GM19238 (cell line): ENCODE data around the gene ALDOA.

ENCODE experiments used
- DNase-seq: peaks from one replicate; pipeline ENCODE4 v3.0.0; 2011; ENCODE audit warnings: low spot score; ENCODE audit not compliant: insufficient read length

Gene ALDOA

DNA sequence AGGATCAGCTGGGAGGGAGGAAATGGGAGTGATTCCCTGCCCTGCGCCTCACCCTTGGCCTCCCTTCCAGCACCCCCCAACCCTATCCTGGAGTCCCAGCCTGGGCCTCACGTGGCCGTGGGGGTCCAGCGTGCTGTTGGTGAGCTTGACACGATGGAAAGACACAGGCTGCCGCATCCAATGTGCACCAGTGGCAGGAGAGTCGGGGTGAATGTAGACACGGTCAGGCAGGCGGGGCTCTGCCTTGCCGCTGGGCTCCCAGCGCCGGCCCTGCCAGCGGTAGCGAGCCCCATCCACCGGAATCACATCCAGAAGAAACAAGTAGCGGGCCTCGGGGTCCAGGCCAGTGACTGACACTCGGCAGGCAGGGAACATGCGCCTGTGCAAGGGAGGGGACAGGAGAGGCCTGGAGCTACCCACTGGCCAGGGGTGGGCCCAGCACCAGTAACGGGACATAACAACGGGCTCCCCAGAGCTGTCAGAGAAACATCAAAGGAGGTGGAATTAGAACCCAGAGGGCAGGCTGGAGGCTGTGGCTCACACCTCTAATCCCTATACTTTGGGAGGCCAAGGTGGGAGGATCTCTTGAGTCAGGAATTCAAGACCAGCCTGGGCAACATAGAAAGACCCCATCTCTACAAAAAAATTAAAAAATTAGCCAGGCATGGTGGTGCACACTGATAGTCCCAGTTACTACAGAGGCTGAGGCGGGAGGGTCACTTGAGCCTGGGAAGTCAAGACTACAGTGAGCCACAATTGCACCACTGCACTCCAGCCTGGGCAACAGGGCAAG lies 23.5 kb downstream of the ALDOA start:
- no peak for DNase-seq

DNA sequence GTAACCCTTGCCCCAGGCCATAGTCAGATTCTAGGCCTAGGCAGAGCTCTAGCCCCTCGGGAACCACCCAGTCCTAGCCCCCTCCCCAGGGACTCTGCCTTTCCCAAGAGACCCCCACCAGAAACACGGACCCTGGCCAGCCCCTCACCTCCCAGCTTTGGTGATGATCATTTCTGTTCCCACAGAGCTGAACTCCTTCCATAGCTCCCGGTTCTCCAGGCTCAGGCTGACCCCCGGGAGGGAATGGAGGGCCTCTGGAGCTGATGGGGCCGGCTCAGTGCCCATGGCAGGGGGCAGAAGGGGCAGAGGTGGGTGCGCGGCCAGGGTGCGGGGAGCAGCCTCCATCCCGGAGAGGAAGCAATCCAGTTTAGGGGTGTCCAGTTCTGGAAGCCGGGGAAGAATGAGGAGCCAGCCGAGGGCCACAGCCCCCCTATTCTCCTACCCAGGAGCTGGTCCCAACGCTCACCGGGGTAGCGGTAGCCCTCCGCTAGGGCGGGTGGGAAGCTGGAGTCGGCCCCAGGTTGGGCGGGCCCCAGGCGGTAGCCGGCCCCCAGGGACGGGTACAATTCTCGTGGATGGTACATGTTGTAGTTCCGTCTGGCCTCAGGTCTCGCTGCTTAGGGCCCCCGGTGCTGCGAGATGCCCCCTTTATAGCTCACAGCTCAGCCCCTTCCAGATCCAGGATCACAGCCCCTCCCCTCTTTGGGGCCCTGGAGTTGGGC lies 25.2 kb downstream of the ALDOA start:
- no peak for DNase-seq

DNA sequence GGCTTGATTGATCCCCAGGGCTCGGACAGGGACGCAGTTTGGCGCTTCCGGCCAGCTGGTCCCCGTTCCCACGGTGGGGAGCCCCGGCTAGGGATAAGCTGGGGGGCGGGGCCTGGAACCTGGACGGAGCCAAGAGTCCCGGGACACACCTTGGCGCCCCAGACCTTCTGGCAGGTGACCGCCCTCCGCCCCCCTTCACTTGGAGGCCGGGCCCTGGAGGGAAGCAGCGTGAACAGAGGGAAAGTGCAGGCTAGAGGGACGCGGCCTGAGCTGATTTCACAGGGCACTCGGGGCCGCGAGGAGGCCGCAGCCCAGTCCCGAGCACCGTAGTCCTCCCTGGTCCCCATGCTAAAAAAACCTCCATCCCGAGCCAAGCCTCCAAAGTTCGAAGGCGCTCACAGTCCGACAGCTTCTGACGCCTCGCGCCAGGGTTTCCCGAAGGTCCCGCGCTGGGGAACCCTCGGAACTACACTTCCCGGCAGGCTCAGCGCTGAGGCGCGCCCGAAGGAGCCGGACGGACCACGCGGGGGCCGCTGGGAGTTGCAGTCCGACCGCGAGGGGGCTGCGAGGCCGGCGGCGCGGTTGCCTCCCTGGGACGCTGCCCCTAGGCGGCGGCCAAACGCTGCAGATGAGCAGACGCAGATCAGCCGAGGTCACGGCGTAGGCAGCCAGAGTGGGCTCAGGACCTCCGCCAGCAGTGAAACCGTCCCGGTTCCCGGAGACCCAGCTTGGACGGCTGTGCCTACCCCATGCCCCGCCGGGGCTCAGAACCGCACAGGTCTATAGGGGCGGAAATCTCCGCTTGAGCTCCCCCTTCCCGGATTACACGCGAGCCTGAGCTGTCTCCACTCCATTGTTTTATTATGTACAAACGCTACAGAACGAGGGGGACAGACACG lies 26.2 kb downstream of the ALDOA start, which contains the start of gene TBX6:
TSS of gene TBX6 (minus strand) at position 451 of the 899 bp plus-strand sequence. CDS start 731 bp downstream, outside the sequence.
- peak; percentile 92 for DNase-seq

DNA sequence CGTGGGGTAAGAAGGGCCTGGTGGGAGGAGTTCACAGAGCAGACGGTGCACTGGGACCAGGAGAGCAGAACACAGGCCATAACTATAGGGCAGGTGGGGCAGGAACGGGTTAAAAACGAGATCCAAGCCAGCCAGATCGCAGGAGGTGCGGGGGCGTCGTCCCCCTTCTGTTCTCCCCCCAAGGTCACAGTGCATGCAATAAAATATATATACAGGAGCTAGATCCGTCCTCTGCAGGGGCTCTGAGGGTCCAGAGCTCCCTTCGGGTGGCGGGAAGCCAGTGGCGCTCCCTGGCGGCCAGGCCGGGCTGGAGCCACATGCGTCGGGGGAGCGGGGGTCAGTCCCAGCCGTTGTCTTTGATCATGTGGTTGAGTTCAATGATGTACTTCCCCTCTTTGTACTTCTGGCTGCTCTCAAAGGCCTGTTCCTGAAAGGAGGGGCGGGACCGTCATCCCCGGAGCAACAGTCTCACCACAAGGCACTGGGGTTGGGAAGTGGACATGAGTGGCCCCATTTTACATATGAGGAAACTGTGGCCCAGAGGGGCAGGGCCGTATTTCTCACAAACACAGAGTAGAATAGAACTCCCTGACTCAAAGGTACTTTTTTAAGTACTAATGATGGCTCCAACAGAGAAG lies 26.9 kb downstream of the ALDOA start:
- peak; percentile 89 for DNase-seq

DNA sequence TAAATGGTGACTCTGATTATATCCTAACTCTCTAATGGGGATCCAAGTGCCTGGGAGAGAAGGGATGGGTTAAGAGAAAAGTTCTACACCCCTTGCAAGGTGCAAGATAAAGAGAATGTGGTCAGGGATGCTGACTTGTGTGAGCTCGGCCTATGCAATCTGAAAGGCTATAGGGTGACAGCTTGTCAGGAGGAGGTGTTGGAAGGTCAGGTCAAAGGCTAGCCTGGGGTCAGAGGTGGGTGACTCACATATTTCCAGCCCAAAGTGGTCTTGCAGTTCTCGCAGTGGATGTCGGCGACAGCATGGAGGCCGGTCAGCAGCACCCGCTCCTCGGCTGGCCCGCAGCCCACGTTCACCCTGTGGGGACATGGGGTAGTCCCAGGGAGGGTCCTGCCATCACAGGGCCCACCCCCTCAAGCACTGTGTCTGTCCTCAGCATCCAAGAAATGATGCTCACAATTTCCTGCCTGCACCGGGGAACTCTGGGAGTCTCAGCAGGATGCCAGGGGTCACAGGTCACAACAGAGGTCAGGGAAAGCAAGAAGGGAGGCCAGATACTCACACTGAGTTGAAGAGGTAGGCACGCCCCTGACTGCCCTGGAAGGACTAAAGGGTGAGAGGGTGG lies 29.1 kb downstream of the ALDOA start:
- DNase-seq: no peak

DNA sequence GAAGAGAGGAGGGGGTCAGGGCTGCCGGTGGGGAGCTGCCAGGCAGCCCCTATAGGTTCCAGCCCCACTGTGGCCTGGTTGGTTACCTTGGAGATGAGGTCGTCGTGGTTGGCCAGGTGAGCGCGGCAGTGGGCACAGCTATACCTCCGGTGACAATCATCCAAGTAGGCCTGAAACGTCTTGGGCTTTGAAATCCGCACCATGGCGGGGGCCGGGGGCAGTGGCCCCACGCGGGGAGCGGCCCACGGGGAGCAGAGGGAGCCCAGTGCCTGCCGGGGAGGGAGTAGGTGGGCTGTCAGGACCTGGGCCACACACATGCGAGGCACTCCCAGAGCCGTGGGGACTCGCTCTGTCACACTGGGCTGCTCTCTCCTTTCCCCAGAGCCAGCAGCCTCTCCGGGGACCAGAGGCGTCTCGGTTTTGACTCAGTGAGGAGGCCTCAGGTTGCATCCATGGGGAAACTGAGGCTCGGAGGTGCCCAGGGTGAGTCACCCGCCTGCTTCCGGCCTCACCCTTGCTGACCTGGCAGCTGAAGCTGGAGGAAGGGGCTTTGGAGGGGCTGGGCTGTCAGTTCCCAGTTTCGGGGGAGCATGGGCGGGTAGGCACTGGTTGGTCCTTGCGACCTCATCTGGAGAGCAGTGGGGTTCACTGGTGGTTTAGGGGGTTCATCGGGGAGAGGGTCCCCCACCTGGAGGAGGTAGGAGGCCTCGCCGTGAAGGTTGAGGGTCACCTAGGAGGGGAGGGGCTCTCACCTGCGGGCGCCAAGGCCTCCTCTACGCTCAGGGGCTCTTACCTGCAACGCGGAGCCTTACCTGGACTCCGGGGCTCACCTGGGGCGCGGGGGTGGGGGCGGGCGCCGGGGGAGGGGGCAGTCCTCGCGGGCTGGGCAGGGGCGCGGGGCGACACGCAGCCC lies 29.9 kb downstream of the ALDOA start:
- no peak for DNase-seq

DNA sequence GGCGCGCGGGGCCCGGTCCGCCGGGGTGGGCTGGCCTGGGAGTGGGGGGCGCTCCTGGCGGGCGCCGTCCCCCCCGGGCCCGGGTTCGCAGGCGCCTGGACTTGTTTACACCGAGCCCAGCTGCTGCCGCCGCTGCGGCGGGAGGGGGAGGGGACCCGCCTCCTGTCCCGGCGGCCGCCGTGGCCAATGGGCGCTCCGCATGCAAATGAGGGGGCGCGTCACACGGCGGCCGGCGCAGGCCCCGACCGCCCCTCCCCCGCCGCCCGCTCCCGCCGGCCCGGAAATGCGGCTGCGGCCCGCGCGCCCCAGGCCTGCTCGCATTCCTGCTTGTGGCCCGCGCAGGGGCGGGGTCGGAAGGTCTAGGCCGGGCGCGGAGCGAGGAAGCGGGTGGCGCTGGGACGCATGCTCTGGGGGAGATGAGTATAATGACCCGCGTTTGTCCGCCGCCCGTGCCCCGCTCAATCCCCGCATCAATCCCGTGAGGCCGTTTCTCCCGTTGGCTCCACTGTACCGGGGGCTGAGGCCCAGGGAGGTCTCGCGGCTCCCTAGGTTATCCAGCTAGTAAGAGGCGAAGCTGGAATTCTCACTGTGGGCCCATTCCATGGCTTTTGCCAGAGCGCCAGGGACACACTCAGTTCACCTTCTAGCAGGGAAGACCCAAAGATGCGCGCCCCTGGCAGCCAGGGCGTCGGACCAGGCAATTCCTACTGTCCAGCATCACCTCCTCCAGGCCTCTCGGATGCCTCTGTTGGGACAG lies 30.7 kb downstream of the ALDOA start, which contains the start of gene YPEL3:
TSS of gene YPEL3 (minus strand) at position 109 of the 757 bp plus-strand sequence. CDS start 731 bp downstream, outside the sequence.
- peak; percentile 99 for DNase-seq

DNA sequence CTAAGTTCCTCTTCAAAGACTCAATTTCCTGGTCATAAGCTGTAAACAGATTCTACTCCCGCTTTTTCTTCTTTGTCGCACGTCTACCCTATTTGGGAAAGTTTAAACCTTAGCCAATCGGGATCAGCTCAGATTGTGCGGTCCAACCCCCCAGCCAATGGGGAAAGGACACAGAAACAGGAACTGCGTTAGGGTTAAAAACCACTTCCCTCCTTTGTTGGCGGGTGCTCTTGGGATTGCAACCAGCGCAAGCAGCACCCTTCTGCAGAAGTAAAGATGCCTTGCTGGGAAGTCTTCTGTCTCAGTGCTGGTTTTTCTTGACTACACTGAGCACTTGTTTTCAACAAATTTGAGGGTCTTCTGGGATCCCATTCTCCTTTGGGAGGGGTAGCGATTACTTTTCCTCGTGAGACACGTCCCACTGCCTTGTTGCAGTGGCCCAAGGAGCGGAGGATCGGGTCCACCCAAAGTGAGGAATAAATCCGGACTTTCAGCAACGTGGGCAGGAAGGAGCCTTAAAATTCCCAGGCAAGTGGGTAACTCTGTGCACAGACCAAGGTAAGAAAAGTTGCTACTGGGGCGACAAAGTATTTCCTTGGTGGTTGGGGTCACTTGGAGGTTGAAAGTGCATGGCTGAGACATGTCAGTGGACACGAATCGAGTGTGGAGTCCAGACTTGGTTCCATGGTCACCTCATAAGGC lies 31.5 kb downstream of the ALDOA start:
- DNase-seq: no peak

DNA sequence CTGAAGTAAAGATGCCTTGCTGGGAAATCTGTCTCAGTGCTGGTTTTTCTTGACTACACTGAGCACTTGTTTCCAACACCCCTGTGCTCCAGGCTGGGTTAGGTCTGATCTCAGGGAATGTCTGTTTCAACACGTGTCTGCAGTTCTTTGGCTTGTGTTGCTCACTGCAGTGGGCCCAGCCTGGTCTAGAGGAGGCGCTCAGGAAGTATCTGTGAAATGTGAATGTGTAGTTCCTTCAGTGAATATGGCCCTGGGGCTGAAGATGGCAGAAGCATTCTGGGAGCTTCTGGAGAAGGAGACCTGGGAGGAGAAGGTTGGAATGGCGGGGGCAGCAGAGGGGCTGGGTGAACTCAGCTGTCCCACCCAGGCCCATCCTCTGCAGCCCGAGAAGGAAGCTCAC lies 38.5 kb downstream of the ALDOA start:
- no peak for DNase-seq

DNA sequence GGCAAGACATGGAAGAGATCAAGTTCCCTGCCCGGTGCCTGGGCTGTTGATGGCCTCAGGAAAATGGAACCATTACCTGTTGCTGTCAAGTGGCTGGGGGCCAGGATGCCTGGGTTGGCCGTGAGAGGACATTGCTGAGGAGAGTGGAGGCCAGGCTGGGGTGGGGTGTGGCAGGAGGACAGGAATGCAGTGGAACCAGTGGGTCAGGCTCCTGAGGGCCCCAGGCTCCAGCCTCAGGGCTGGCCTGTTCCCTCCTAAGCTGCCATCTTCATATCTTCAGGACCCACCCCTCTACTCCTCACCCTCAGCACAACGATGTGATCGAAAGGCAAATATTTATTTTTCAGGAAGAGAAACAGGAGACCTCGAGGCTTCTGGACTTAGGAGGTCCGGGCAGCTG lies 38.9 kb downstream of the ALDOA start:
- DNase-seq: no peak

DNA sequence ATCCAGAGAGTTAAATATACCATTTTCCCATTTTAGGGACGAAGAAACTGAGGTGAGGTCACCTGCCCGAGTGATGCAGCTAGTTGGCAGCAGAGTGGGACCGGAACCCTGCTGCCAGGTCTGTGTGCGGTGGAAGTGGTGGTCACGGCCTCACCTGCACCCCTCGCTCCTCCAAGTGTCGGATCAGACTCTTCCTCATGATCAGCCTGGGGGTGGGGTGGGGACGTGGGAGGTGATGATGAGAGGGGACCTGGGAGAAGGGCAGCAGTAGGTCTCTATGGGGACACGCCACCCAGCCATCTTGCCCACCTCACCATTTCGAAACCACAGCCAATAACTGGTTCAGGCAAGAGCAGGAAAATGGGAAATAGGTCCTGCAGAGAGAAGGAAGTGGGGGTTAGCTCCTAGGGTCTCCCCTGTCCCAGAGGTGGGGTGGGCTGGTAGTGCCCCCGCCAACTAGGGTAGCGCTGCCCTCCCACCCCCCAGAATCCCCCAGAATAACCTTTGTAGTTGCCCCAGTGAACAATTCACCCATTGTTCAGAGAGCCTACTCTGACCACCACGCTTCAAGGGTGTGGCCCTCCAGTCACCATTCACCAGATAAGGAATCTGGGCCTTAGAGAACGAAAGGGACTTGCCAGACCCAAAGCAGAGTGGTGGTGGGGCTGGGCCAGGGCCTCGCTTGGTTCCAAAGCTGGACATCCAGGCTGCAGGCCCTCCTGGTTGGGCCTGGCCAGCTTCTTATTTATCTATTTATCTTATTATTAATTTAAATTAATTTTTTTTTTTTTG lies 42.7 kb downstream of the ALDOA start:
- DNase-seq: no peak

DNA sequence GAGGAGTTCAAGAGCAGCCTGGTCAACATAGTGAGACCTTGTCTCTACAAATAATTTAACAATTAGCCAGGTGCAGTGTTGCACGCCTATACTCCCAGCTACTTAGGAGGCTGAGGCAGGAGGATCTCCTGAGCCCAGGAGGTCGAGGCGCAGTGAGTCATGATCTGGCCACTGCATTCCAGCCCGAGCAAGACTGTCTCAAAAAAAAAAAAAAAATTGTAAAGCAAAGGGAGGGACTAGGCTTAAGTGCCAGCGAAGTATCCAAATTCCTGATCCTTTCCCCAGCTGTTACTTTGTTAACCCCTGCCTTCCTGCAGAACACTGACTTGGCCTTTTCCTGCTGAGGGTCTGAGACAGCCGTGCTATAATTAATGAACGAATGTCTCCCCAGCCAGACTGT lies 45.1 kb downstream of the ALDOA start:
- no peak for DNase-seq

DNA sequence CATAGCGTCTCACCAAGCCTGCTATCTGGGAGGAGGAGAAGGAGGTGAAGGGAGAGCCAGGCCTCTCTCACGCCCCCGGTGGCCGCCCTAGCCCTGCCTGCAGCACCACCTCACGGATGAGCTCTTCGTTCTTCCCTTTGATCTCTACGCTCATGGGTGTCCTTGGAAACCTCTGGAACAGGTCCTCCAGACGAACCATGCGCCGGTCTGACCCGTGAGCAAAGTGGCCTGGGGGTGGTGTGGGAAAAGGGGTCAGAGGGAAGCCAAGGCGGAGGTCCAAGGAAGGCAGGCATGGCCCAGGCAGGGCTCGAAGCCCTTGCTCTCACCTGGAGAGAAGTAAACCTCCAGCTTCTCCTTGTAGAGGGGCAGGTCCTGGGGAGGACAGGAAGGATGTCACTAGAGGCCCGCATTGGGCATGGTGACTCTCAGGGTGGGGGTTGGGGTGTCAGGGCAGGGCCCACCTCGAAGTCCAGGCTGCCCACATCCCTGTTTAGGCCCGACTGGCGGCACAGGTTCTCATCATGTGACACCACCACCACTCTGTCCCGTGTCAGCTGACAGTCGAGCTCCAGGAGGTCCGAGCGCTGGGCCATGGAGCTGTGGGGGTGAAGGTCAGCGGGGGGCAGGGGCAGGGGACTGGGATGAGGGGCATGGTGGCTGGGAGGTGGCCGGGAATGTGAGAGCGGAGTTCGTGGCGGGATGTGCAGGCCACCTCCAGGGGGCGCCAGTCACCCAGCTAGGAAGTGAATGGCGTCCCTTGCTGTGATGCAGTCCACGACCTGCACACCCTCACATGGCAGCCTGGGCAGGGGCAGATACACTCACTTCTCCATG lies 46.9 kb downstream of the ALDOA start:
- peak; percentile 50 for DNase-seq

DNA sequence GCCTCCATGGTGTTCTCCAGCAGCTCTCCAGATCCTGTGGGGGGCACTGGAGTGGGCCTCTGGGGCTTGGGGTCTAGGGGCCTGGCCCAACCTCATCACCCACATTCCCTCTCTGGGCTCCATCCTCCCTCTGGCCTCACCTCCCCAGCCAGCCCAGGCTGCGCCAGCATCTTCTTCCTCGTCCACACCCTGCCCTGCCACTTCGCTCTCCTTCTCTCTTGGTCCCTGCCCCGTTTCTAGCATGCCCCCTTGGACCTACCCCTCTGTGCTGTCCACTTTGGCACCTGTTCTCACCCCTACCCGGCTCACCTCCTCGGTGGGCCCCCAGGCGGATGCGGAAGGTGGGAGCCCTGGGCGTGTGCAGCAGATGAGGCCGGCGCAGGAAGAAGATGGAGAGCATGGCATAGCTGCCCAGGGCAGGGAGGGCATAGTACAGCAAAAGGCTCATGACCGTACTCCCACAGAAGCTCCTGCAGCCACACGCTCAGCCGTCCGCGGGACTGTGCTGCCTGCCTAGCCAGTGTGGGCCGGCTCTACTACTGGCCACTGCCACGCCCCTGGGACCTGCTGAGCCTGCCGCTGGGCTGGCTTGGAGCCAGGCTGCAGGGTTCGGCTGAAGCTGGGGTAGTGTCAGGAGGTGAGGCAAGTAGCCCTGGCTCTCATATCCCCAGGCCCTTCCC lies 47.6 kb downstream of the ALDOA start, which contains the start of gene GDPD3:
TSS of gene GDPD3 (minus strand) at position 507 of the 680 bp plus-strand sequence. CDS start at position 448, 59 bp downstream.
- no peak for DNase-seq

DNA sequence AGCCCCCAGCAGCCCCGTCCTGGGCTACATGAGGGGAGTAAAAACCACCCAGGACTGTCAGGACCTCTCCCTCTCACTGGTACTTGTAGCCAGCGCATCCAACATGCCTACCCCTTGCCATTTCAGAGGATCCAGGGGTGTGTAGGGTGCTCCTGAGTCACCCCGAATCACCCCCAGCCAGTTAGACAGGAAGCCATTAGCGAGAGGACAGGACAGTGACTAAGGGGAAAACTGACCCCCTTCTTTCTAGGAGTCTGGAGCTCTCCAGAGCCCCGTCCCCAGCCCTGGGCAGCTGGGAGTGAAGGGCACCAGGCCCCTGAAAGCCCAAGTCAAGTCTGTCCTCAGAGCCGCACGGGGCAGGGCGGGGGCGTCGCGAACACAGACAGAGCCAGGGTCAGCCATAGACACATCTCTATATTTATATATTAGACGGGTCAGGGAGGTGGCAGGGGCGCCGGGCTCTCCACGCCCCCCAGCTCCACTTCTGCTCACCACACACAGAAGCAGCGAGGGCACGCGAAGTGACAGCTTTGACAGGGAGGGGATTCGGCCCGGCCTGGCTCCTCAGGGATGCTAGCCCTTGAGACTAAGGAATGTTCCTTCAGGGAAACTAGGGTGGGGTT lies 48.3 kb downstream of the ALDOA start:
- DNase-seq: no peak
